ENCODE results near the gene PARVG. TPM values are rescaled to one million over a fixed set of nuclear protein-coding genes. Genes with fewer than 3 reads are reported as not detected.

The PARVG gene
- total RNA-seq, 2 experiments from 2014 or later: 76.5 to 76.9 TPM

- H3K4me3 Mint-ChIP-seq: no peak overlapping the region
- no peaks in the 10 kb centered on the region for H3K36me3 Mint-ChIP-seq (ENCODE audit: low read depth)
- H3K27me3 Mint-ChIP-seq: peaks cover 6% of the 10 kb centered on the region
- ATAC-seq: no peak
- H3K4me1 Mint-ChIP-seq (ENCODE audit: low read depth): no peaks in the 10 kb centered on the region
- DNase-seq: no peak
- no peak for TF ChIP-seq CTCF (IDR thresholded peaks at IDR 0.05)
- intact Hi-C loops (cut with micrococcal nuclease): no loop called here
- H3K27ac Mint-ChIP-seq: no peak overlapping the region
- ChIA-PET POLR2A (no interaction called here), CTCF (no interaction called here)
- H3K9me3 Mint-ChIP-seq: no peaks in the 10 kb centered on the region
These were observed 75.4 kb downstream of the PARVG start for GRCh38 chr22:44256085-44256484.

- DNase-seq (no peak), ATAC-seq (no peak)
- ChIA-PET CTCF (no interaction called here), POLR2A (no interaction called here)
- Mint-ChIP-seq H3K27me3 (peaks cover 6% of the 10 kb centered on the region), H3K27ac (no peak overlapping the region), H3K36me3 (ENCODE audit: low read depth) (no peaks in the 10 kb centered on the region), H3K4me3 (no peak overlapping the region), H3K4me1 (ENCODE audit: low read depth) (no peaks in the 10 kb centered on the region), H3K9me3 (no peaks in the 10 kb centered on the region)
- intact Hi-C loops (cut with micrococcal nuclease): no loop called here
- no peak for TF ChIP-seq CTCF (IDR thresholded peaks at IDR 0.05)
These were observed 76.1 kb downstream of the PARVG start for GRCh38 chr22:44256556-44257485.

Other genes with a start within 250 kb of the PARVG start
- 10 to 100 TPM; 41.7 to 42.2 TPM for gene SAMM50, start 225.5 kb upstream of the PARVG start, total RNA-seq
- gene PARVB, start 156.6 kb upstream of the PARVG start, total RNA-seq: 10 to 100 TPM; 71.0 to 73.1 TPM
- gene SHISAL1, start 132.0 kb downstream of the PARVG start, total RNA-seq: not detected

Measured in activated CD8-positive, alpha-beta T cell treated with anti-CD3 and anti-CD28 coated beads for 36 hours (primary cell).